K562 (cell line): ENCODE measurements around the gene ZC3H7B. TPM values are rescaled to one million over a fixed set of nuclear protein-coding genes. Genes with fewer than 3 reads are reported as not detected.
A peak's percentile ranks its signal among the peaks of the same experiment; 100 is the strongest.

Source experiments
- ATAC-seq: fragments of 200-7000 bp; cut with Tn5 transposase; 3 replicates; pipeline ENCODE4 v1.9.1; 2020; ENCODE audit warnings: moderate library complexity
- BruUV-seq: library from RNA; stranded (reverse); fragments of 400-500 nt; replicated peaks from 2 replicates; lab custom pipeline; 2021; lab: Mats Ljungman, UMichigan
- CTCF ChIA-PET: fragments of 300-600 bp; formaldehyde crosslinking; extraction: SDS; loops from one replicate; lab custom pipeline; 2021; ENCODE audit warnings: low intra/inter-chr PET ratio; lab: Yijun Ruan, JAX
- POLR2A ChIA-PET: fragments of 300-600, 350-650 bp; sonication (Branson Sonifier 250); formaldehyde crosslinking; extraction: SDS; loops from one replicate; lab custom pipeline; 2021; ENCODE audit warnings: antibody characterized with exemption, inconsistent platforms; lab: Yijun Ruan, JAX
- DNase-seq, 4 experiments: peaks; one replicate each; pipeline versions ENCODE4 v3.0.0 to v3.0.0-alpha.2; 2011 to 2018; ENCODE audit warnings: low spot score in 3 of 4, mixed read lengths in 3 of 4; ENCODE audit errors: extremely low read depth in 1 of 4
- FAIRE-seq: peaks from 2 replicates; lab custom pipeline; 2011; peaks lifted over from hg19 to GRCh38; lab: Jason Lieb, UNC
- H2AFZ ChIP-seq: 2 replicates; pipeline ENCODE4 v1.6.0; 2011; ENCODE audit warnings: low read depth, low read length, control low read depth, inconsistent platforms
- H3K27ac ChIP-seq: fragments of 200-600 bp; 3 replicates; pipeline ENCODE4 v1.8.0; 2011; ENCODE audit warnings: low read depth, mild to moderate bottlenecking, control low read depth, inconsistent platforms, low read length, moderate library complexity, mixed read lengths; ENCODE audit errors: extremely low read depth
- H3K27me3 ChIP-seq, 2 experiments: fragments of 300-600 bp in 1 of 2; 2 replicates in 1 of 2; 3 replicates in 1 of 2; pipeline versions ENCODE4 v1.6.0 to v1.8.0; 2011; ENCODE audit warnings: inconsistent platforms in 2 of 2, low read length in 2 of 2, mild to moderate bottlenecking in 1 of 2, mixed read lengths in 1 of 2, moderate library complexity in 1 of 2; ENCODE audit not compliant: control insufficient read depth in 2 of 2, insufficient read depth in 2 of 2
- H3K36me3 ChIP-seq: fragments of 300-600 bp; 3 replicates; pipeline ENCODE4 v1.8.0; 2011; ENCODE audit warnings: mild to moderate bottlenecking, low read length, inconsistent platforms; ENCODE audit not compliant: control insufficient read depth, insufficient read depth
- H3K4me1 ChIP-seq, 2 experiments: fragments of 200-600 bp in 1 of 2; replicated peaks in 1 of 2; 2 replicates in 1 of 2; 3 replicates in 1 of 2; pipeline versions ENCODE4 v1.5.1 to v1.8.0; 2011; ENCODE audit warnings: inconsistent platforms in 2 of 2, low read length in 2 of 2, mild to moderate bottlenecking in 1 of 2, mixed read lengths in 1 of 2, moderate library complexity in 1 of 2; ENCODE audit not compliant: control insufficient read depth in 2 of 2, insufficient read depth in 2 of 2
- H3K4me2 ChIP-seq: 2 replicates; pipeline ENCODE4 v1.6.1; 2011; ENCODE audit warnings: low read length, control low read depth, inconsistent platforms, mixed read lengths; ENCODE audit not compliant: insufficient read depth
- H3K4me3 ChIP-seq: fragments of 200-600 bp; sonication (generic), shearing (Covaris generic); 2 replicates; pipeline ENCODE4 v1.5.1; 2016; ENCODE audit warnings: control low read depth, inconsistent platforms
- H3K79me2 ChIP-seq: fragments of 200-600 bp; 3 replicates; pipeline ENCODE4 v1.8.0; 2011; ENCODE audit warnings: low read length, inconsistent platforms; ENCODE audit not compliant: control insufficient read depth, insufficient read depth
- H3K9ac ChIP-seq, 2 experiments: 2 replicates each; pipeline versions ENCODE4 v1.6.0 to v1.6.1; 2011; ENCODE audit warnings: low read depth in 2 of 2, low read length in 2 of 2, control low read depth in 1 of 2, inconsistent platforms in 1 of 2, mild to moderate bottlenecking in 1 of 2, mixed read lengths in 1 of 2; ENCODE audit not compliant: insufficient read depth in 1 of 2
- H3K9me1 ChIP-seq: one replicate; pipeline ENCODE4 v1.6.0; 2011; ENCODE audit warnings: inconsistent platforms, mild to moderate bottlenecking, low read length, moderate library complexity; ENCODE audit not compliant: control insufficient read depth, insufficient read depth
- H3K9me3 ChIP-seq: replicated peaks from 2 replicates; pipeline ENCODE4 v1.5.1; 2011; ENCODE audit warnings: low read depth, low read length, inconsistent platforms; ENCODE audit not compliant: control insufficient read depth, insufficient read depth
- H4K20me1 ChIP-seq: replicated peaks from 2 replicates; pipeline ENCODE4 v1.6.1; 2011; ENCODE audit warnings: low read length, inconsistent platforms, mixed read lengths; ENCODE audit not compliant: control insufficient read depth, insufficient read depth
- EWSR1 ChIP-seq: fragments of 450-650 bp; IDR thresholded peaks from 2 replicates; pipeline ENCODE4 v1.6.1; 2018; ENCODE audit warnings: borderline replicate concordance, mild to moderate bottlenecking, low read depth, moderate library complexity; ENCODE audit not compliant: partially characterized antibody
- GABPB1 ChIP-seq: sonication (generic); formaldehyde crosslinking; IDR thresholded peaks from 2 replicates; pipeline ENCODE4 v1.8.0; 2022; ENCODE audit warnings: mild to moderate bottlenecking, missing genetic modification reagents
- GATAD2B ChIP-seq: fragments of 450-650 bp; IDR thresholded peaks from 2 replicates; pipeline ENCODE4 v1.6.1; 2017; ENCODE audit warnings: mild to moderate bottlenecking, borderline replicate concordance
- PHF8 ChIP-seq: fragments of 200-600 bp; sonication (generic); IDR thresholded peaks from 2 replicates; pipeline ENCODE4 v1.6.1; 2012; ENCODE audit warnings: mixed run types, mild to moderate bottlenecking, inconsistent platforms, low read length, moderate library complexity, borderline replicate concordance
- PRPF4 ChIP-seq: fragments of 200-400 bp; formaldehyde crosslinking; IDR thresholded peaks from one replicate; pipeline ENCODE4 v1.6.1; 2017; ENCODE audit warnings: low read length, low read depth, mild to moderate bottlenecking; ENCODE audit not compliant: insufficient read depth, poor library complexity, severe bottlenecking
- RB1 ChIP-seq: fragments of 450-650 bp; IDR thresholded peaks from 2 replicates; pipeline ENCODE4 v1.6.1; 2017; ENCODE audit warnings: low read depth, mild to moderate bottlenecking
- SRSF1 ChIP-seq: fragments of 200-400 bp; formaldehyde crosslinking; IDR thresholded peaks from 2 replicates; pipeline ENCODE4 v1.6.1; 2017; ENCODE audit warnings: mild to moderate bottlenecking, low read depth, low read length, moderate library complexity
- TAL1 ChIP-seq: fragments of 450-650 bp; IDR thresholded peaks from 2 replicates; pipeline ENCODE4 v1.6.1; 2016; ENCODE audit warnings: mild to moderate bottlenecking
- TCF7L2 ChIP-seq: fragments of 150-350 bp; IDR thresholded peaks from 2 replicates; pipeline ENCODE4 v1.6.1; 2016; ENCODE audit warnings: low read depth, mild to moderate bottlenecking, low read length, moderate library complexity
- ZC3H4 ChIP-seq: sonication (generic); formaldehyde crosslinking; IDR thresholded peaks from 2 replicates; pipeline ENCODE4 v1.9.0; 2021; ENCODE audit warnings: missing genetic modification reagents, borderline replicate concordance
- WGBS: fragments of 100-300 bp; shearing (Covaris generic); methylation state at CpG from one replicate; pipeline ENCODE4 v1.1.6; 2016; ENCODE audit warnings: low coverage, mixed read lengths; ENCODE audit not compliant: insufficient coverage; ENCODE audit errors: missing lambda C conversion rate; 5-methylcytosine and 5-hydroxymethylcytosine counted together
- in situ Hi-C: fragments of 300-500 bp; cut with MboI; formaldehyde crosslinking; loops from 4 replicates; pipeline ENCODE4 v1.15.0; 2018; ENCODE audit warnings: inconsistent platforms, mixed read lengths
- intact Hi-C: fragments of 100-400 bp; cut with micrococcal nuclease; formaldehyde crosslinking; loops from 2 replicates; pipeline ENCODE4 v1.14.2; 2022
- polyA plus RNA-seq, 8 experiments: library from polyadenylated mRNA; depleted of rRNA in 4 of 8; stranded (reverse) in 5 of 8; unstranded in 3 of 8; fragments of >200 nt; fragmentation: Nextera tagmentation in 2 of 8; fragmentation: Illumina TruSeq in 1 of 8; extraction: Ambion mirVana in 2 of 8; extraction: Trizol in 1 of 8; gene quantifications; 2 replicates each; pipeline versions ENCODE4 v1.2.1 to v1.2.3, GENCODE V29; 2011 to 2014; ENCODE audit warnings: inconsistent platforms in 1 of 8, missing spikeins in 1 of 8
- total RNA-seq, 7 experiments: library from RNA; depleted of rRNA in 6 of 7; stranded (reverse); fragments of >200 nt in 6 of 7; fragmentation: Illumina TruSeq in 2 of 7; extraction: Trizol in 2 of 7; gene quantifications; 2 replicates each; pipeline versions ENCODE4 v1.2.1 to v1.2.3, GENCODE V29; 2011 to 2021; ENCODE audit warnings: low replicate concordance in 1 of 7
- TF ChIP-seq, protein P1 (sequence below): fragments of 450-650 bp; formaldehyde crosslinking; IDR thresholded peaks from 2 replicates; pipeline ENCODE4 v1.4.0; 2022; ENCODE audit warnings: missing genetic modification characterization
- TF ChIP-seq, protein P2 (sequence below): fragments of 200-800 bp; sonication (Bioruptor generic); IDR thresholded peaks from 2 replicates; pipeline ENCODE4 v1.6.1; 2017; ENCODE audit warnings: missing genetic modification characterization, missing compliant biosample characterization
- TF ChIP-seq, protein P3 (sequence below): sonication (generic); formaldehyde crosslinking; IDR thresholded peaks from 2 replicates; pipeline ENCODE4 v1.9.0; 2022; ENCODE audit warnings: mild to moderate bottlenecking, missing genetic modification reagents
- TF ChIP-seq, protein P4 (sequence below): sonication (generic); formaldehyde crosslinking; IDR thresholded peaks from 2 replicates; pipeline ENCODE4 v1.8.0; 2022; ENCODE audit warnings: mild to moderate bottlenecking, missing genetic modification reagents, borderline replicate concordance

Gene ZC3H7B
- total and polyA plus RNA-seq, 9 of the 15 experiments (the other 6 are each of a cell fraction or from before 2014, with no cell fraction given) = 0.07 to 49.8 (median 26.8) TPM

DNA sequence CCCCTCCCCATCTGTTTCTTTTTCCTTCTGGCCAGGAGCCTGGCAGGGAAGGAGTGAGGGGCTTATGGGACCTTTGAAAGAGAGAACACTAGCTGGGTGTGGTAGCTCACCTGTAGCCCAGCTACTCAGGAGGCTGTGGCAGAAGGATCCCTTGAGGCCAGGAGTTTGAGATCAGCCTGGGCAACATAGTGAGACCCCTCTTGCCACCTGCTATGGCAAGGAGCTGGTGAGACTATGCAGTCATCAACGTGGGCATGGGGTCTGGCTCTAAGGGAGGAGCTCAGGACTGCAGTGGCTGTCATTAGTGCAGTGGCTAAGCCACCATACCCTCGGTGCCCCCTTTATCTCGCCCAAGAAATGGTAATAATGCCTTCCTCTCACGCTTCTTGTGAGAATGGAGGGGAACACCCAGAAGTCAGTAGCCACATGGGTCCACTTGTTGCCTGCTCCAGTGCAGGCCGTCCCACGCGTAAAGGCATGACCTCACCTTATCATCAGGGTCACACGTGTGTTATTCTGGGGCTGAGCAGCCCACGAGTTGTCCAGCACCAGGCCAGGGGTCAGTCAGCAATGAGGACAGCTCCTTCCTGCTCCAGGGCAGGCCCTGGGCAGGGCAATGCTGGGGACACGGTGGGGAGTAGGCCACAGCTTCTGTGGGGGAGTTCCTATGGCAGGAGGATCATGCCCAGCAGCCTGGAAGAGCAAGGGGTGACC lies 52.7 kb downstream of the ZC3H7B start:
- no peak overlapping the region; the same call in 2 of the 3 replicates for H3K27ac ChIP-seq
- H3K4me2 ChIP-seq = no peak overlapping the region
- no peak overlapping the region for H2AFZ ChIP-seq
- no peak overlapping the region for H3K4me3 ChIP-seq
- H3K9me3 ChIP-seq = no peaks in the 10 kb centered on the region
- in situ Hi-C loops = no loop called here
- H3K4me1 ChIP-seq = peaks cover 10 to 49% of the 10 kb centered on the region in 2 experiments; a peak in 4 of 5 replicates
- no peaks in the 10 kb centered on the region; the same call in 2 of the 3 replicates for H3K79me2 ChIP-seq
- FAIRE-seq (no peak), DNase-seq (peak in 3 of 4 experiments; percentile 27 to 49 (median 39)), ATAC-seq (no peak; the same call in 2 of the 3 replicates)
- H4K20me1 ChIP-seq = no peaks in the 10 kb centered on the region
- ChIA-PET POLR2A (interaction anchor here (0.7 to 1.1 kb wide), 2 partner anchors 9 to 52 kb away, joined by 3 read pairs; partner anchors contain the start of gene ZC3H7B), CTCF (no interaction called here)
- BruUV-seq = no TSS peak
- peaks cover 84% of the 10 kb centered on the region; the same call in 2 of the 3 replicates for H3K36me3 ChIP-seq
- H3K27me3 ChIP-seq = no peaks in the 10 kb centered on the region
- peak overlapping the region in 1 of 2 experiments; percentile 36; a peak in 2 of 4 replicates for H3K9ac ChIP-seq
- no peaks in the 10 kb centered on the region for H3K9me1 ChIP-seq
- WGBS = 40% methylated on average over 9 of the region's 10 CpGs
- intact Hi-C loops = no loop called here
- TF ChIP-seq TAL1 (no peak), ZC3H4 (CRISPR knock-in tag) (0 out of 2 replicates have a peak, but pooled peaks have one; percentile 29), PHF8 (no peak), PRPF4 (no peak), RB1 (no peak), EWSR1 (no peak), SRSF1 (no peak), TCF7L2 (no peak), GABPB1 (CRISPR knock-in tag) (no peak), GATAD2B (no peak)
- TF ChIP-seq, protein P1, sequence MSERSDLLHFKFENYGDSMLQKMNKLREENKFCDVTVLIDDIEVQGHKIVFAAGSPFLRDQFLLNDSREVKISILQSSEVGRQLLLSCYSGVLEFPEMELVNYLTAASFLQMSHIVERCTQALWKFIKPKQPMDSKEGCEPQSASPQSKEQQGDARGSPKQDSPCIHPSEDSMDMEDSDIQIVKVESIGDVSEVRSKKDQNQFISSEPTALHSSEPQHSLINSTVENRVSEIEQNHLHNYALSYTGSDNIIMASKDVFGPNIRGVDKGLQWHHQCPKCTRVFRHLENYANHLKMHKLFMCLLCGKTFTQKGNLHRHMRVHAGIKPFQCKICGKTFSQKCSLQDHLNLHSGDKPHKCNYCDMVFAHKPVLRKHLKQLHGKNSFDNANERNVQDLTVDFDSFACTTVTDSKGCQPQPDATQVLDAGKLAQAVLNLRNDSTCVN (CRISPR knock-in tag) = no peak
- TF ChIP-seq, protein P2, sequence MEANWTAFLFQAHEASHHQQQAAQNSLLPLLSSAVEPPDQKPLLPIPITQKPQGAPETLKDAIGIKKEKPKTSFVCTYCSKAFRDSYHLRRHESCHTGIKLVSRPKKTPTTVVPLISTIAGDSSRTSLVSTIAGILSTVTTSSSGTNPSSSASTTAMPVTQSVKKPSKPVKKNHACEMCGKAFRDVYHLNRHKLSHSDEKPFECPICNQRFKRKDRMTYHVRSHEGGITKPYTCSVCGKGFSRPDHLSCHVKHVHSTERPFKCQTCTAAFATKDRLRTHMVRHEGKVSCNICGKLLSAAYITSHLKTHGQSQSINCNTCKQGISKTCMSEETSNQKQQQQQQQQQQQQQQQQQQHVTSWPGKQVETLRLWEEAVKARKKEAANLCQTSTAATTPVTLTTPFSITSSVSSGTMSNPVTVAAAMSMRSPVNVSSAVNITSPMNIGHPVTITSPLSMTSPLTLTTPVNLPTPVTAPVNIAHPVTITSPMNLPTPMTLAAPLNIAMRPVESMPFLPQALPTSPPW = no peak
- TF ChIP-seq, protein P3, sequence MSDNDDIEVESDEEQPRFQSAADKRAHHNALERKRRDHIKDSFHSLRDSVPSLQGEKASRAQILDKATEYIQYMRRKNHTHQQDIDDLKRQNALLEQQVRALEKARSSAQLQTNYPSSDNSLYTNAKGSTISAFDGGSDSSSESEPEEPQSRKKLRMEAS (CRISPR knock-in tag) = peak; percentile 58
- TF ChIP-seq, protein P4, sequence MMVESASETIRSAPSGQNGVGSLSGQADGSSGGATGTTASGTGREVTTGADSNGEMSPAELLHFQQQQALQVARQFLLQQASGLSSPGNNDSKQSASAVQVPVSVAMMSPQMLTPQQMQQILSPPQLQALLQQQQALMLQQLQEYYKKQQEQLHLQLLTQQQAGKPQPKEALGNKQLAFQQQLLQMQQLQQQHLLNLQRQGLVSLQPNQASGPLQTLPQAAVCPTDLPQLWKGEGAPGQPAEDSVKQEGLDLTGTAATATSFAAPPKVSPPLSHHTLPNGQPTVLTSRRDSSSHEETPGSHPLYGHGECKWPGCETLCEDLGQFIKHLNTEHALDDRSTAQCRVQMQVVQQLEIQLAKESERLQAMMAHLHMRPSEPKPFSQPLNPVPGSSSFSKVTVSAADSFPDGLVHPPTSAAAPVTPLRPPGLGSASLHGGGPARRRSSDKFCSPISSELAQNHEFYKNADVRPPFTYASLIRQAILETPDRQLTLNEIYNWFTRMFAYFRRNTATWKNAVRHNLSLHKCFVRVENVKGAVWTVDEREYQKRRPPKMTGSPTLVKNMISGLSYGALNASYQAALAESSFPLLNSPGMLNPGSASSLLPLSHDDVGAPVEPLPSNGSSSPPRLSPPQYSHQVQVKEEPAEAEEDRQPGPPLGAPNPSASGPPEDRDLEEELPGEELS (CRISPR knock-in tag) = no peak
